KMS-11 (cell line): ENCODE data around the gene HTR1B.

ENCODE experiments used
- H2AFZ ChIP-seq: fragments of 200-600 bp; sonication (generic); 2 replicates; pipeline ENCODE4 v1.6.1; 2016; ENCODE audit warnings: antibody characterized with exemption, mixed run types, low read depth
- H3K27ac ChIP-seq: fragments of 200-600 bp; sonication (generic); 2 replicates; pipeline ENCODE4 v1.6.1; 2016; ENCODE audit warnings: mild to moderate bottlenecking, mixed run types
- H3K27me3 ChIP-seq: fragments of 200-600 bp; sonication (generic); 2 replicates; pipeline ENCODE4 v1.6.1; 2017; ENCODE audit warnings: mild to moderate bottlenecking, low read depth, mixed run types, moderate library complexity; ENCODE audit not compliant: insufficient read depth
- H3K36me3 ChIP-seq: fragments of 200-600 bp; sonication (generic); 2 replicates; pipeline ENCODE4 v1.6.1; 2017; ENCODE audit warnings: mild to moderate bottlenecking, mixed run types; ENCODE audit not compliant: insufficient read depth
- H3K4me1 ChIP-seq: fragments of 200-600 bp; sonication (generic); 2 replicates; pipeline ENCODE4 v1.6.1; 2016; ENCODE audit warnings: mild to moderate bottlenecking, low read depth, mixed run types; ENCODE audit not compliant: poor library complexity, severe bottlenecking
- H3K4me2 ChIP-seq: fragments of 200-600 bp; sonication (generic); 2 replicates; pipeline ENCODE4 v1.7.0; 2016; ENCODE audit warnings: mild to moderate bottlenecking, mixed run types
- H3K4me3 ChIP-seq: fragments of 200-600 bp; sonication (generic); IDR thresholded peaks from 2 replicates; pipeline ENCODE4 v1.6.1; 2017; ENCODE audit warnings: low read depth, low read length, mixed read lengths; ENCODE audit not compliant: insufficient read depth
- H3K79me2 ChIP-seq: fragments of 200-600 bp; sonication (generic); 2 replicates; pipeline ENCODE4 v1.6.1; 2016; ENCODE audit warnings: low read depth, mixed run types; ENCODE audit not compliant: insufficient read depth
- H3K9ac ChIP-seq: fragments of 200-600 bp; sonication (generic); 2 replicates; pipeline ENCODE4 v1.6.1; 2016; ENCODE audit warnings: mild to moderate bottlenecking, mixed run types
- H4K20me1 ChIP-seq: fragments of 200-600 bp; sonication (generic); 2 replicates; pipeline ENCODE4 v1.6.1; 2016; ENCODE audit warnings: mild to moderate bottlenecking, mixed run types; ENCODE audit not compliant: insufficient read depth
- CTCF ChIP-seq: fragments of 200-600 bp; sonication (generic); conservative IDR thresholded peaks from 2 replicates; pipeline ENCODE4 v1.6.1; 2017; ENCODE audit warnings: low read depth, mild to moderate bottlenecking, antibody characterized with exemption, low read length, moderate library complexity, mixed read lengths

The HTR1B gene

GRCh38 chr6:77463308-77463860, at the start of gene HTR1B:
TSS of gene HTR1B (minus strand) at chr6:77463491. CDS start at chr6:77463403, 88 bp downstream.
- no peak within 1 kb of the TSS for H3K9ac ChIP-seq
- no peak within 1 kb of the TSS for H3K27ac ChIP-seq
- TF ChIP-seq CTCF, result no peak
- no peak within 1 kb of the TSS for H3K4me3 ChIP-seq
- no peaks in the 10 kb centered on the region for H3K27me3 ChIP-seq
- no peaks in the 10 kb centered on the region for H3K79me2 ChIP-seq
- no peaks in the 10 kb centered on the region for H3K36me3 ChIP-seq
- H3K4me1 ChIP-seq, result no peaks in the 10 kb centered on the region
- no peak within 1 kb of the TSS for H3K4me2 ChIP-seq
- no peak within 1 kb of the TSS for H2AFZ ChIP-seq
- no peaks in the 10 kb centered on the region for H4K20me1 ChIP-seq

GRCh38 chr6:77512554-77512953, 49.3 kb upstream of the HTR1B start:
- Histone ChIP-seq H3K9ac (no peak overlapping the region), H3K36me3 (no peaks in the 10 kb centered on the region)

GRCh38 chr6:77511860-77512259, 48.6 kb upstream of the HTR1B start:
- Histone ChIP-seq H3K9ac (no peak overlapping the region), H3K27ac (no peak overlapping the region), H3K4me1 (no peaks in the 10 kb centered on the region), H3K4me2 (no peak overlapping the region), H3K27me3 (no peaks in the 10 kb centered on the region), H2AFZ (no peak overlapping the region), H4K20me1 (no peaks in the 10 kb centered on the region), H3K79me2 (no peaks in the 10 kb centered on the region), H3K4me3 (no peak overlapping the region), H3K36me3 (no peaks in the 10 kb centered on the region)
- no peak for TF ChIP-seq CTCF

More at GRCh38 chr6:77512554-77512953, 49.3 kb upstream of the HTR1B start:
- Histone ChIP-seq H3K4me1 (no peaks in the 10 kb centered on the region), H2AFZ (no peak overlapping the region), H3K79me2 (no peaks in the 10 kb centered on the region), H3K4me3 (no peak overlapping the region), H3K27ac (no peak overlapping the region), H4K20me1 (no peaks in the 10 kb centered on the region), H3K4me2 (no peak overlapping the region), H3K27me3 (no peaks in the 10 kb centered on the region)
- no peak for TF ChIP-seq CTCF

GRCh38 chr6:77502981-77503380, 39.7 kb upstream of the HTR1B start:
- H3K4me3 ChIP-seq, result no peak overlapping the region
- H3K4me1 ChIP-seq, result no peaks in the 10 kb centered on the region
- H3K27ac ChIP-seq, result no peak overlapping the region
- H3K36me3 ChIP-seq, result no peaks in the 10 kb centered on the region
- H3K9ac ChIP-seq, result no peak overlapping the region
- no peaks in the 10 kb centered on the region for H3K79me2 ChIP-seq
- TF ChIP-seq CTCF, result no peak
- H2AFZ ChIP-seq, result no peak overlapping the region
- H3K4me2 ChIP-seq, result no peak overlapping the region
- no peaks in the 10 kb centered on the region for H4K20me1 ChIP-seq
- H3K27me3 ChIP-seq, result no peaks in the 10 kb centered on the region
